ENCODE data around the gene CFAP70. TPM values are rescaled to one million over a fixed set of nuclear protein-coding genes. Genes with fewer than 3 reads are reported as not detected.

CFAP70 gene
- total RNA-seq, 4 donors from 2014 or later = 0.94 to 7.0 (median 1.8) TPM

DNA sequence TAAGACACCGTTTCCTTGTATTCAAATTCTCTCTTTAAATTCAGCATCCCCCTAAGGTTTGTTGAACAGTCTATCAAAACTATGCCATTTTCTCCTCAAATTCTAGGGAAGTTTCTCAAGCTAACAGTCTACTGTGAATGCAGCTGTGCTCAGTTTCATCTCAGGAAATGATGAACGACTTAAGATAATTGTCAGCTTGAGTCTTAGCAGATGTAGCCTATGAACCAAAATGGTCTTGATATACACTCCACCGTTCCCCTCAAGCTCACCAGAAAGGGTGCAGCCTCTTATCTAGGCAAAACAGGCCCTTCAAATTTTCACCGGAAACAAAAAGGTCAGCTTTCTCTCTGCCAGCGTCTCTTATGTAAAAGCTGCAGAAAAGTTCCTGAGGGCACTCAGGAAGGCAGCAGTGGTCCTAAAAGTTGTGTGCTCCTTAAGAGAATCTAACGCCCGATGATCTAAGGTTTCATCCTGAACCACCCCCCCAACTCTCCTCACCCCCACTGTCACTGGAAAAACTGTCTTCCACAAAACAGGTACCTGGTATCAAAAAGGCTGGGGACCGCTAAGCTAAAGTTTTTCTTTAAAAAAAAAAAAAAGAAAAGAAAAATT lies 113.7 kb downstream of the CFAP70 start:
- DNase-seq (ENCODE audit: low spot score in 2 of 2) = no peak
- WGBS, 2 donors = 57 to 59% methylated on average over 8 of the region's 8 CpGs
- no peak overlapping the region for H3K4me3 ChIP-seq (ENCODE audit: low read depth, poor library complexity, severe bottlenecking)
- TF ChIP-seq, protein P1, sequence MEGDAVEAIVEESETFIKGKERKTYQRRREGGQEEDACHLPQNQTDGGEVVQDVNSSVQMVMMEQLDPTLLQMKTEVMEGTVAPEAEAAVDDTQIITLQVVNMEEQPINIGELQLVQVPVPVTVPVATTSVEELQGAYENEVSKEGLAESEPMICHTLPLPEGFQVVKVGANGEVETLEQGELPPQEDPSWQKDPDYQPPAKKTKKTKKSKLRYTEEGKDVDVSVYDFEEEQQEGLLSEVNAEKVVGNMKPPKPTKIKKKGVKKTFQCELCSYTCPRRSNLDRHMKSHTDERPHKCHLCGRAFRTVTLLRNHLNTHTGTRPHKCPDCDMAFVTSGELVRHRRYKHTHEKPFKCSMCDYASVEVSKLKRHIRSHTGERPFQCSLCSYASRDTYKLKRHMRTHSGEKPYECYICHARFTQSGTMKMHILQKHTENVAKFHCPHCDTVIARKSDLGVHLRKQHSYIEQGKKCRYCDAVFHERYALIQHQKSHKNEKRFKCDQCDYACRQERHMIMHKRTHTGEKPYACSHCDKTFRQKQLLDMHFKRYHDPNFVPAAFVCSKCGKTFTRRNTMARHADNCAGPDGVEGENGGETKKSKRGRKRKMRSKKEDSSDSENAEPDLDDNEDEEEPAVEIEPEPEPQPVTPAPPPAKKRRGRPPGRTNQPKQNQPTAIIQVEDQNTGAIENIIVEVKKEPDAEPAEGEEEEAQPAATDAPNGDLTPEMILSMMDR (IDR thresholded peaks at IDR 0.05) = no peak
- no peak for TF ChIP-seq POLR2A (IDR thresholded peaks at IDR 0.05)
- intact Hi-C loops (cut with DNase I; ENCODE audit: low total_unique reads) = no loop called here

- no peak overlapping the region for H3K4me3 ChIP-seq (ENCODE audit: low read depth, poor library complexity, severe bottlenecking)
- DNase-seq (ENCODE audit: low spot score in 2 of 2) = no peak
- WGBS, 2 donors = 85 to 89% methylated on average over 2 of the region's 2 CpGs
- intact Hi-C loops (cut with DNase I; ENCODE audit: low total_unique reads) = no loop called here
- no peak for TF ChIP-seq POLR2A (IDR thresholded peaks at IDR 0.05)
- TF ChIP-seq, protein P1 (IDR thresholded peaks at IDR 0.05) = no peak
These were observed 118.8 kb downstream of the CFAP70 start for GRCh38 chr10:73239908-73240307.

DNA sequence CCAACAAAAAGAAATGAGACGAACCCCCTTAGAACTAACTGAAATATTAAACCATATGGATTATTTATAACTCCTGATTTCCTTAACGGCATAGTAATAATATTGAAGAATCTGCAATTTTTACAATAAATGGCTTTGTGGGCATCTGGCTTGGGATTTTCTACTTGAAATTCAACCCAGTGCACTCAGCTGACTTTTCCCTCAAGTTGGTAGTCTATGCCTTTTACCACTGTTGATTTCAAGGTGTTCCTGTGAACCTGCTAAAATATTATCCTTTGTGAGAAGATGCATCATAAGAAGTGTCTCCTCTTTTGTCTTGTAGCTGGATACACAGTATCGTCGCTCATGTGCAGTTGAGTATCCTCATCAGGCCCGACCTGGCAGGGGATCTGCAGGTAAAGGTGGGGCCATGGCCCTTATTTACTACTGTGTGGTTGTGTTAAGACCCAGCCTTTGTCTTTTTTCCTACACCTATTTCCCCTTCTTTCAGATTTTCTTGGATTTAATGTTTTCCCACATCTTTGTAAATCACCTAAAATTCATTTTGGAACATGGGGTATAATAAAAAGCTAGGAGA lies 119.6 kb downstream of the CFAP70 start:
- no peak for DNase-seq (ENCODE audit: low spot score in 2 of 2)
- TF ChIP-seq, protein P1 (IDR thresholded peaks at IDR 0.05) = no peak
- no peak for TF ChIP-seq POLR2A (IDR thresholded peaks at IDR 0.05)
- WGBS, 2 donors = 92 to 94% methylated on average over 5 of the region's 5 CpGs
- intact Hi-C loops (cut with DNase I; ENCODE audit: low total_unique reads) = no loop called here
- no peak overlapping the region for H3K4me3 ChIP-seq (ENCODE audit: low read depth, poor library complexity, severe bottlenecking)

- 86 to 89% methylated on average over 7 of the region's 7 CpGs for WGBS, 2 donors
- TF ChIP-seq POLR2A (IDR thresholded peaks at IDR 0.05) = no peak
- TF ChIP-seq, protein P1 (IDR thresholded peaks at IDR 0.05) = no peak
- intact Hi-C loops (cut with DNase I; ENCODE audit: low total_unique reads) = no loop called here
- no peak overlapping the region for H3K4me3 ChIP-seq (ENCODE audit: low read depth, poor library complexity, severe bottlenecking)
- no peak for DNase-seq (ENCODE audit: low spot score in 2 of 2)
These were observed 124.0 kb downstream of the CFAP70 start for GRCh38 chr10:73234695-73235094.

DNA sequence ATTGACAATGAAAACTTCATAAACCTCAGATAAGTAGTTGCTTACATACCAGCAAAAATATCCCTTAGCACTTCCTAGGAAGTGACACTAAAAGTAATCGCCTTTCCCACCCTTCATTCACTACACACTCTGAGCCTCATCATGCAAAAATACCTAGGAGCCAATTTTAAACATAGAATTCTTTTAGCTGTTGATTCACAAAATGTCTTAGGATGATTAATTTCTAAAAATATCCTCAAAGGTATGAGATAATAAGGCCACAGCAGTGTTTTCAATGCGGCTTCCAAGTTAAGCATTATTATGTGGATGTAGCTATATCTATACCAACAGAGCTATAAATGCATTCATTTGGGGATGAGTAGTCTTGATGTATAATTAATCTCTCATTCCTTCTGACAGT lies 124.8 kb downstream of the CFAP70 start:
- no peak for DNase-seq (ENCODE audit: low spot score in 2 of 2)
- TF ChIP-seq, protein P1 (IDR thresholded peaks at IDR 0.05) = no peak
- no peak for TF ChIP-seq POLR2A (IDR thresholded peaks at IDR 0.05)
- H3K4me3 ChIP-seq (ENCODE audit: low read depth, poor library complexity, severe bottlenecking) = no peak overlapping the region
- WGBS, 2 donors = 90 to 91% methylated on average over 2 of the region's 2 CpGs
- intact Hi-C loops (cut with DNase I; ENCODE audit: low total_unique reads) = no loop called here

DNA sequence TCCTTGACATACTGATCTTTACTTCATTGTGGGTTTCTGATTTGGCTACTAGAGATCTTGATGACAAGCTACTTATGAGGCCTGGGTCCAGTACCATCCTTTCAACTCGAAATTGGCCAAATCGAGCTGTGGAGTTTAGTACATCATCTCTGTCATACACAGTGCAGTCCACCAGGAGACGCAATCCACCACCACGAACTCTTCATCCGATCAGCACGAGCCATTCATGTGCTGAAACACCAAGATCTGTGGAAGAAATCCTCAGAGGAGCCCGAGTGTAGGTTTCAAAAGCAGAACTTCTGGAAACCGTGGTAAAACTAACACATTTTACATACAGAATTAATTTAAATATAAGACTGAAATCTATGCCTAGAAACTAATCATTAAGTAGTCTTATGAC lies 125.8 kb downstream of the CFAP70 start:
- no peak overlapping the region for H3K4me3 ChIP-seq (ENCODE audit: low read depth, poor library complexity, severe bottlenecking)
- intact Hi-C loops (cut with DNase I; ENCODE audit: low total_unique reads) = no loop called here
- WGBS, 2 donors = 84 to 85% methylated on average over 8 of the region's 8 CpGs
- no peak for TF ChIP-seq POLR2A (IDR thresholded peaks at IDR 0.05)
- TF ChIP-seq, protein P1 (IDR thresholded peaks at IDR 0.05) = no peak
- no peak for DNase-seq (ENCODE audit: low spot score in 2 of 2)
